Adrenal gland (tissue), 12 donors: ENCODE measurements around the gene MMP27. TPM values are rescaled to one million over a fixed set of nuclear protein-coding genes. Genes with fewer than 3 reads are reported as not detected.
A peak's percentile ranks its signal among the peaks of the same experiment; 100 is the strongest.
"Not testable (repeated sequence)": the region's sequence is repeated elsewhere in the genome, so short reads cannot be mapped to it uniquely, and the experiment has no call there.

Experiments
- DNase-seq, 7 donors: peaks; one replicate each; pipeline ENCODE4 v3.0.0-alpha.2; 2019 to 2020
- H3K27ac ChIP-seq, 5 donors: fragments of 200-600 bp; sonication (generic) in 4 of 5; 1 replicate in 3 of 5; 2 replicates in 2 of 5; pipeline versions ENCODE4 v1.5.1 to v1.8.0; 2016 to 2020; ENCODE audit warnings: mild to moderate bottlenecking in 1 of 5
- H3K27me3 ChIP-seq: fragments of 200-600 bp; 2 replicates; pipeline ENCODE4 v1.8.0; 2021
- H3K36me3 ChIP-seq, 2 donors: fragments of 200-600 bp; replicated peaks in 1 of 2; 1 replicate in 1 of 2; 2 replicates in 1 of 2; pipeline versions ENCODE4 v1.5.1 to v1.8.0; 2018 to 2022
- H3K4me1 ChIP-seq, 2 donors: fragments of 200-600 bp; replicated peaks in 1 of 2; 1 replicate in 1 of 2; 2 replicates in 1 of 2; pipeline versions ENCODE4 v1.5.1 to v1.8.0; 2018 to 2021
- H3K4me3 ChIP-seq, 4 donors: fragments of 200-600 bp; sonication (generic) in 3 of 4; one replicate each; pipeline ENCODE4 v1.5.1; 2016 to 2018
- H3K9me3 ChIP-seq, 3 donors: fragments of 200-600 bp; sonication (generic) in 1 of 3; replicated peaks in 1 of 3; 1 replicate in 2 of 3; 2 replicates in 1 of 3; pipeline versions ENCODE4 v1.5.1 to v1.8.0; 2016 to 2021
- POLR2A ChIP-seq, 2 donors: fragments of 450-650 bp; IDR thresholded peaks; one replicate each; pipeline ENCODE4 v1.6.1; 2017; ENCODE audit warnings: antibody characterized with exemption in 2 of 2, mild to moderate bottlenecking in 2 of 2, moderate library complexity in 1 of 2
- WGBS, 4 donors: extraction: QIAGEN DNeasy Blood & Tissue Kit in 2 of 4; methylation state at CpG; one replicate each; pipeline versions ENCODE4 v1.1.5 to v1.1.7; 2013 to 2017; 5-methylcytosine and 5-hydroxymethylcytosine counted together
- intact Hi-C, 2 donors: fragments of 100-400 bp; cut with DNase I; formaldehyde crosslinking; loops; one replicate each; pipeline versions ENCODE4 v1.14.1 to v1.15.0; 2022 to 2023
- polyA plus RNA-seq, 3 donors: library from polyadenylated mRNA; stranded (reverse); fragments of 200-250 nt in 2 of 3; fragments of 350-450 nt in 1 of 3; fragmentation: Illumina TruSeq in 1 of 3; extraction: RNeasy Lipid Tissue Mini Kit (QIAGEN cat#74804) in 1 of 3; gene quantifications; one replicate each; pipeline ENCODE4 v1.2.3, GENCODE V29; 2013 to 2014
- total RNA-seq, 9 donors: library from RNA; depleted of rRNA in 4 of 9; stranded (reverse); fragments of >200 nt in 4 of 9; fragments of 120-200 nt in 1 of 9; fragmentation: NEBNext Ultra II Directional in 1 of 9; extraction: Animal tissue kit (Norgen Biotek cat#: 25700) in 1 of 9; gene quantifications; one replicate each; pipeline versions ENCODE4 v1.1.0 to v1.2.4, GENCODE V29; 2013 to 2023
- TF ChIP-seq, protein P1 (sequence below), 6 experiments: fragments of 450-650 bp in 4 of 6; fragments of 200-600 bp in 2 of 6; sonication (generic) in 1 of 6; IDR thresholded peaks; 1 replicate in 5 of 6; 2 replicates in 1 of 6; pipeline versions ENCODE4 v1.5.1 to v1.8.0; 2016 to 2021; ENCODE audit warnings: antibody characterized with exemption in 6 of 6, mild to moderate bottlenecking in 2 of 6, moderate library complexity in 1 of 6
- donor health status: healthy with polysubstance abuse.
- donor health status: Bipolar disorder and iron deficiency.
- donor health status: DM: yes; HTN: yes; CAD: no.
- donor health status: DM: no; HTN: no; CAD: no.
- donor health status: DM: no; HTN: no; CAD: no.
- donor health status: DM: yes; HTN: yes; CAD: no.

The MMP27 gene
- total and polyA plus RNA-seq, 12 donors = not detected

DNA sequence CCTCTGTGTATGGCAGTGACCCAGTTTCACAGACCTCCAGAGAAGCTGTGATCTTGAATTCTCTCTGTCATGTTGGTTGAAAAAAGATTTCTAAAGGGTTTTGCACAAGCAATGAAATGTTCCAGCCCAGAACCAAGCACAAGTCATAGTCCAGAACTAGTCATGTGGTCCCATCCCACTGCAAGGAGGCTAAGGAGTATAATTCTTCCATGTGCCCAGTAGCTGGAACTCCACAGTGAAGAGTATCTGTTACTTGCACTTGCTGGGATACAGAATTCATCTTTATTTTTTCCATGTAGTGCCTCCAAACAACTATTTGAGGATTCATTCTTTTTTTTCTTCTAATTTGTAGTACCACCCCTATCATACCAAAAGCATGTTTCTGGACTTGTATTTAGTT lies 29.1 kb upstream of the MMP27 start:
- no peak for TF ChIP-seq POLR2A (IDR thresholded peaks at IDR 0.05)
- TF ChIP-seq, protein P1, sequence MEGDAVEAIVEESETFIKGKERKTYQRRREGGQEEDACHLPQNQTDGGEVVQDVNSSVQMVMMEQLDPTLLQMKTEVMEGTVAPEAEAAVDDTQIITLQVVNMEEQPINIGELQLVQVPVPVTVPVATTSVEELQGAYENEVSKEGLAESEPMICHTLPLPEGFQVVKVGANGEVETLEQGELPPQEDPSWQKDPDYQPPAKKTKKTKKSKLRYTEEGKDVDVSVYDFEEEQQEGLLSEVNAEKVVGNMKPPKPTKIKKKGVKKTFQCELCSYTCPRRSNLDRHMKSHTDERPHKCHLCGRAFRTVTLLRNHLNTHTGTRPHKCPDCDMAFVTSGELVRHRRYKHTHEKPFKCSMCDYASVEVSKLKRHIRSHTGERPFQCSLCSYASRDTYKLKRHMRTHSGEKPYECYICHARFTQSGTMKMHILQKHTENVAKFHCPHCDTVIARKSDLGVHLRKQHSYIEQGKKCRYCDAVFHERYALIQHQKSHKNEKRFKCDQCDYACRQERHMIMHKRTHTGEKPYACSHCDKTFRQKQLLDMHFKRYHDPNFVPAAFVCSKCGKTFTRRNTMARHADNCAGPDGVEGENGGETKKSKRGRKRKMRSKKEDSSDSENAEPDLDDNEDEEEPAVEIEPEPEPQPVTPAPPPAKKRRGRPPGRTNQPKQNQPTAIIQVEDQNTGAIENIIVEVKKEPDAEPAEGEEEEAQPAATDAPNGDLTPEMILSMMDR (IDR thresholded peaks at IDR 0.05) = no peak
- no peak for DNase-seq
- Histone ChIP-seq H3K36me3 (no peaks in the 10 kb centered on the region), H3K9me3 (no peaks in the 10 kb centered on the region), H3K4me3 (no peak overlapping the region), H3K4me1 (no peaks in the 10 kb centered on the region), H3K27ac (no peak overlapping the region), H3K27me3 (peaks cover 6% of the 10 kb centered on the region)
- intact Hi-C loops = no loop called here

GRCh38 chr11:102733232-102733875 lies 27.8 kb upstream of the MMP27 start:
- peak; percentile 17 to 57 (median 28) for DNase-seq
- no peak overlapping the region for H3K4me3 ChIP-seq
- WGBS, 4 donors = 42 to 52% (median 46%) methylated on average over 8 of the region's 8 CpGs
- no peak overlapping the region for H3K27ac ChIP-seq
- H3K27me3 ChIP-seq = peaks cover 6% of the 10 kb centered on the region
- no peaks in the 10 kb centered on the region for H3K36me3 ChIP-seq
- intact Hi-C loops = no loop called here
- TF ChIP-seq POLR2A (IDR thresholded peaks at IDR 0.05) = no peak
- TF ChIP-seq, protein P1 (IDR thresholded peaks at IDR 0.05) = peak; percentile 16 to 50 (median 34)
- no peaks in the 10 kb centered on the region for H3K4me1 ChIP-seq
- no peaks in the 10 kb centered on the region for H3K9me3 ChIP-seq

DNA sequence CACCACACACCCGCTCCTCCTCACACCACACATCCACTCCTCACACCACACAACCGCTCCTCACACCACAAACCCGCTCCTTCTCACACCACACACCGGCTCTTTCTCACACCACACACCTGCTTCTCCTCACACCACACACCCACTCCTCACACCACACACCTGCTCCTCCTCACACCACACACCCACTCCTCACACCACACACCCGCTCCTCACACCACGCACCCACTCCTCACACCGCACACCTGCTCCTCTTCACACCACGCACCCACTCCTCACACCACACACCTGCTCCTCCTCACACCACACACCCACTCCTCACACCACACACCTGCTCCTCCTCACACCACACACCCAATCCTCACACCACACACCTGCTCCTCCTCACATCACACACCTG lies 25.4 kb upstream of the MMP27 start:
- H3K27me3 ChIP-seq, H3K9me3 ChIP-seq, H3K27ac ChIP-seq, H3K4me1 ChIP-seq, H3K4me3 ChIP-seq, intact Hi-C loops, H3K36me3 ChIP-seq: not testable (repeated sequence)
- DNase-seq = peak in 1 of 7 donors; percentile 6
- 38 to 60% (median 53%) methylated on average over 5 to 8 of the region's 8 CpGs for WGBS, 4 donors

- H3K27me3 ChIP-seq = no peaks in the 10 kb centered on the region
- TF ChIP-seq POLR2A (IDR thresholded peaks at IDR 0.05) = no peak
- TF ChIP-seq, protein P1 (IDR thresholded peaks at IDR 0.05) = no peak
- H3K27ac ChIP-seq = no peak overlapping the region
- intact Hi-C loops = no loop called here
- WGBS, 4 donors = 66 to 73% (median 69%) methylated on average over 9 of the region's 9 CpGs
- H3K4me3 ChIP-seq = no peak overlapping the region
- H3K36me3 ChIP-seq = no peaks in the 10 kb centered on the region
- H3K4me1 ChIP-seq = no peaks in the 10 kb centered on the region
- no peaks in the 10 kb centered on the region for H3K9me3 ChIP-seq
- DNase-seq = no peak
Measured at GRCh38 chr11:102729849-102730815, 24.6 kb upstream of the MMP27 start.
